ENCODE measurements around the gene PDHB. TPM values are rescaled to one million over a fixed set of nuclear protein-coding genes. Genes with fewer than 3 reads are reported as not detected.

Gene PDHB
- total and polyA plus RNA-seq, 2 of the 13 experiments (the other 11 are each of a cell fraction or from before 2014, with no cell fraction given): 108 to 153 TPM

GRCh38 chr3:58418227-58418626 is 15.4 kb downstream of the PDHB start:
- ChIA-PET CTCF (ENCODE audit: low intra/inter-chr PET ratio, low total read pairs) (no interaction called here), POLR2A (interaction anchor here (2.1 kb wide), 1 partner anchor 112 kb away, joined by 6 read pairs; the partner anchor contains the start of genes HTD2 and RPP14)
- Histone ChIP-seq H3K27ac (ENCODE audit: extremely low read length, insufficient read depth, low read length) (no peak overlapping the region), H3K4me2 (ENCODE audit: low read depth, low read length) (no peak overlapping the region), H3K4me3 (replicated peaks in 1 of 3; ENCODE audit: insufficient read depth in 1 of 3, low read depth in 2 of 3, low read length in 3 of 3) (no peak overlapping the region), H2AFZ (ENCODE audit: low read length) (no peak overlapping the region), H3K79me2 (ENCODE audit: insufficient read depth, low read length) (no peaks in the 10 kb centered on the region), H4K20me1 (ENCODE audit: insufficient read depth, low read length) (no peaks in the 10 kb centered on the region), H3K4me1 (ENCODE audit: insufficient read depth, low read length) (peaks cover 36% of the 10 kb centered on the region), H3K9me3 (ENCODE audit: low read length) (no peaks in the 10 kb centered on the region), H3K9ac (ENCODE audit: insufficient read depth, low read depth, low read length) (no peak overlapping the region), H3K36me3 (replicated peaks in 1 of 2; ENCODE audit: control insufficient read depth in 1 of 2, insufficient read depth in 2 of 2, low read length in 2 of 2) (peaks cover 5 to 8% of the 10 kb centered on the region in 2 experiments; a peak in 4 of 5 replicates), H3K27me3 (ENCODE audit: control insufficient read depth in 1 of 2, insufficient read depth in 2 of 2, low read length in 2 of 2) (no peaks in the 10 kb centered on the region)
- BruUV-seq (replicated peaks): no TSS peak
- ATAC-seq: peak; percentile 9; the same call in 2 of the 3 replicates
- intact Hi-C loops (cut with micrococcal nuclease; ENCODE audit: unreplicated experiment) (loop anchor here (5.0 kb wide), 1 partner anchor 231 kb away; no protein-coding TSS in a partner anchor), in situ Hi-C loops (cut with HindIII; ENCODE audit: extremely low pct_ligation_motif_present, low pct_unique_long_range_greater_than_20kb) (loop anchor here (10.0 kb wide), 1 partner anchor 233 kb away; no protein-coding TSS in a partner anchor)
- TF ChIP-seq HNF4A (CRISPR knock-in tag; IDR thresholded peaks at IDR 0.05) (peak; percentile 60), ZNF614 (CRISPR knock-in tag; IDR thresholded peaks at IDR 0.05; ENCODE audit: borderline replicate concordance) (no peak), TRIM24 (CRISPR knock-in tag; IDR thresholded peaks at IDR 0.05) (no peak), ZMYM4 (CRISPR knock-in tag; IDR thresholded peaks at IDR 0.05) (no peak), ZNF33B (CRISPR knock-in tag; IDR thresholded peaks at IDR 0.05) (0 out of 2 replicates have a peak, but pooled peaks have one; percentile 42), CBFB (CRISPR knock-in tag; IDR thresholded peaks at IDR 0.05) (no peak), ZFP90 (CRISPR knock-in tag; IDR thresholded peaks at IDR 0.05; ENCODE audit: borderline replicate concordance) (0 out of 2 replicates have a peak, but pooled peaks have one; percentile 27), ZFP82 (CRISPR knock-in tag; IDR thresholded peaks at IDR 0.05; ENCODE audit: borderline replicate concordance) (no peak), ZNF253 (CRISPR knock-in tag; IDR thresholded peaks at IDR 0.05; ENCODE audit: borderline replicate concordance) (no peak), ZBTB7A (CRISPR knock-in tag; IDR thresholded peaks at IDR 0.05) (no peak), GRHL1 (CRISPR knock-in tag; conservative IDR thresholded peaks at IDR 0.05) (no peak), HNF4G (IDR thresholded peaks at IDR 0.05; ENCODE audit: borderline replicate concordance, low read depth, low read length) (0 out of 2 replicates have a peak, but pooled peaks have one; percentile 7), HNF4G (CRISPR knock-in tag; IDR thresholded peaks at IDR 0.05; ENCODE audit: borderline replicate concordance, low read depth) (no peak), DNMT3B (CRISPR knock-in tag; conservative IDR thresholded peaks at IDR 0.05) (no peak), FIP1L1 (IDR thresholded peaks at IDR 0.05; ENCODE audit: borderline replicate concordance, insufficient read depth, low read depth, low read length) (no peak), ZNF414 (CRISPR knock-in tag; IDR thresholded peaks at IDR 0.05) (no peak), ADNP (CRISPR knock-in tag; IDR thresholded peaks at IDR 0.05) (no peak), ZNF629 (CRISPR knock-in tag; conservative IDR thresholded peaks at IDR 0.05) (peak; percentile 85), FOXJ3 (CRISPR knock-in tag; IDR thresholded peaks at IDR 0.05; ENCODE audit: borderline replicate concordance) (0 out of 2 replicates have a peak, but pooled peaks have one; percentile 29)
- peak; percentile 48 for FAIRE-seq
- WGBS (ENCODE audit: low lambda C conversion rate): 72% methylated on average over 6 of the region's 6 CpGs
- no peak for DNase-seq (ENCODE audit: low spot score)

Data from HepG2 (cell line).